Islet precursor cell (in vitro differentiated cells): Measurements from ENCODE around the gene RALGPS2.

Experiments
- DNase-seq: peaks from one replicate; pipeline ENCODE4 v3.0.0-alpha.2; 2018

Gene RALGPS2

GRCh38 chr1:178869119-178869697 is 144.2 kb downstream of the RALGPS2 start:
- no peak for DNase-seq

- DNase-seq, result no peak
Measured at GRCh38 chr1:178870221-178870620, 145.2 kb downstream of the RALGPS2 start.

DNA sequence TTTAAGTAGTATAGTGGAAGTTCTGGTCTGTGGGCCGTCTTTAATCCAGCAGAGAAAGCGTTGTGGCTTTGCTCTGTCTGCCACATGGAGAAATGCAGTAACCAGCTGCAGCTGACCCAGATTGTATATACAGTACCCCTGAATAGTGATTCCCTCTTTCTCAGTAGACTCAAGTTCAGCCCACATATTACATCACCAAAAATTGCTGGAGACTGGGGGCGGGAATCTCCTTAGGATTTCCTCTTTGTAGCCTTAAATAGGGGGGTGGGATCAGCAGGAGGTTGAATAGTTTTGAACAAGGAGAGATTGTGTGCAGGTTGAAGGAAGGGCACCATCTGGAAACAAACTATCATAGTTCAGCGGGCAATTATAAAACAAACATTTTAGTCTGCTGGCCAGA is 145.9 kb downstream of the RALGPS2 start, which contains the start of gene ANGPTL1:
ANGPTL1 (minus strand) TSS at position 134 of the 400 bp plus-strand sequence. CDS start 5,301 bp downstream, outside the sequence.
- DNase-seq, result peak; percentile 68

DNA sequence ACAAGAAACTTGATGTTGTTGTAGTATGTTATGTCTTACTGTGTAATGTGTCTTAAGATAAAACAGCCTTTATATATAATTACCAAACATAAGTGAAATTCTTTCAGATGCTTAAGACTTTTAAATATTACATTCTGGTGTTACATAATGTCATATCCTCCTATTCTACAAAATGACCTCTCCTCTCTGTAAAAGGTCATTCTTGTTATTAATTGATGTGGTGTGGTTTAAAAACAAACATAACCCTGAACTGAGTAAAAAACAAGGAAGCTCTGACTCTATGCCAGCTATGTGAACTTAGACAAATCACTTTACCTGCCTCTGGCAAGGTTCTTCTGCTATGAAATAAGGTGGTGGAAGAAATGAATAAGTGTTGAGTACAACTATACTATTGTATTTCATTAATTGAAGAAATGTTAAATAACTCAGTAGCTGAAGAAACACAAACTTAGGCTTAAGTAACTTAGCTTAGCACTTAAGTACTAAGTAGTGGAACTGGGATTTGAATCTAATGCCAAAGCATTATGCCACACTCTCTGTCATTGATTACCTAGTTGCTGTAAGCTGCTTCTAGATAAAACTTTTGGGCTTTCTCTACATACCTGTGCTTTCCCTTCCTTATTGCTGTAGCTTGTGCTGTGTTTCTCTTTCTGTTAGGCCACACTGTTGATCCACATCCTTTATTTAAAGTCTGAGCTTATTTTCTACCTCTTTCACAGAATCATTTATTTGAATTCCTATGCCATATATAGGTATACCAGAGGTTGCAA is 146.7 kb downstream of the RALGPS2 start:
- DNase-seq, result no peak

GRCh38 chr1:178874966-178875365 is 149.9 kb downstream of the RALGPS2 start:
- no peak for DNase-seq

DNA sequence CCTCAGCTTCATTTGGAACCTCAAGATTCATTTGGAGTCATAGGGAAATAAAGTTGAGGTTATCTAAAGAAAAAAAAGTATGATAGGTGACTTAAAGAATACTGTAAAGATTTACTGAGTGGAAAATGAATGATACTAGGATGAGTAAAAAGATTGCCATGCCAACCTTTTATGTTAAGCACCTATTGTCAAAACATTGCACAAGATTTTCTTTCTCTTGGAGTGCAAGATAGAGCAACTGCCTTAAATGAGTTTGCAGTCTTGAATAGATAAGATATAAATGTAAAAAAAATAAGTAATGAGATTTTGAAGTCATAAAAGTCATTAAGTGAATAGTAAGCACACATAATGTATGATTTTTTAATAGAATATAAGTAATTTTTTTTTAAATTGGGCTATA is 150.9 kb downstream of the RALGPS2 start:
- no peak for DNase-seq

GRCh38 chr1:178877896-178878295 is 152.9 kb downstream of the RALGPS2 start:
- DNase-seq, result no peak

DNA sequence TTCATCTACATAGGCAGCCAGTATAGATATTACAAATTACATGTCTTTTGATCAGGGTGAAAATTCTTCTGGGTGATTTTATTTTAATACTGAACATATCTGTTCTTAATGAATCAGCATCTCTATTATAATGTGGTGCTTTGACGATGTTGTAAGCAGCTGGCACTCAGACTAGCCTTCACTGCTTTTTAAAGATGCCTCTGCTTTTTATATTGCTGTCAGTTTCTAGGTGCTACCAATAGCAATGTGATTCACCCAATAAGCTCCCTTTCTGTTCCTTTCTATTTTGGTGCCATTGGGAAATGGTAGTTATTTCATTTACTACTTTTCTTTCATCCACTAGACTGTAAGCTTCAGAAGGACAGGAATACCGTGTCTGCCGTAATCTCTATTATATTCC is 156.9 kb downstream of the RALGPS2 start:
- no peak for DNase-seq

- no peak for DNase-seq
Measured at GRCh38 chr1:178885869-178886268, 160.8 kb downstream of the RALGPS2 start.

- DNase-seq, result no peak
Measured at GRCh38 chr1:178886551-178886950, 161.5 kb downstream of the RALGPS2 start.

DNA sequence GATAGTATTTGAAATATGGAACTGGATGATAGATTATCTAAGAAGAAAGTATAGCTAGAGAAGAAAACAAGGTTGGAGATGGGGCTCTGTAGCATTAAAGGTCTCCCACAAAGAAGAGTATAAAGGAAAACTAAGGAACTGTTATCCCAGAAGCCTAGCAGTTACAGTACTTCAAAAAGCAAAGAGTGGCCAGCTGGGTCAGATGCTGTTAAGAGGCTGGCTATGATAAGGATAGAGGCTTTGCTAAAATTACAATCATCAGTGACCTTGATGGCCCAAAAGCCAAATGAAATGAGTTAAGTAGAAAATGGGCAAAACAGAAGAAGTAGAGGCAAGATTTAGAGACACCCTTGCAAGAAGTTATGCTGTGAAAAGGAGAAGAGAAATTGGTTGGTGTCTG is 170.9 kb downstream of the RALGPS2 start:
- DNase-seq, result no peak

GRCh38 chr1:178898401-178898800 is 173.4 kb downstream of the RALGPS2 start:
- DNase-seq, result no peak

GRCh38 chr1:178899402-178899801 is 174.4 kb downstream of the RALGPS2 start:
- no peak for DNase-seq

DNA sequence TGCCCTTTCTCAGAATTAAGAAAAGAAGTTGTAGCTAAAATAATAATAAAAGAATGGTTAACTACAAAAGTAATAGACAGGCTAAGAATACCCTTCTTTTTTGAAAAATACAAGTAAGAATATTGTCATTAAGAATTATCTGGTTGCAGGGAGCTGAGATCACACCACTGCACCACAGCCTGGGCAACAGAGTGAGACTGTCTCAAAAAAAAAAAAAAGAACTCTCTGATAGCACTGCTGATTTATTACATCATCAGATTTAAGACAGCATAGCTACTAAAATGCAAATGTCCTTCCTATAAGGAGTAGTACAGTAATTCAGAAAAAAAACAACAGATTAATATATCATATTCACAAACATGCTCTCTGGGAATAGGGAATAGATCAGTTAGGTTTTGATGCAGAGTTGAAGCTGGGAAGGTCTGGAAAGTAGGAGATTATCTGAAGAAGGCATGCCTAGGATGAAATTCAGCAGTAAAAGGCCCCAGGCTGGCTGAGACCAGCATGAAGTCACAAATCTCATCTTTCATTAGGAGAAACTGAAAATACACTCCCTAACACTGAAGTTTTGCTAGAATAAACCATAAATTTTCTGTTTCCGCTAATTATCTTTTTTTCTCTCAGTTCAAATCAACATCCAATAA is 176.6 kb downstream of the RALGPS2 start:
- DNase-seq, result no peak

DNA sequence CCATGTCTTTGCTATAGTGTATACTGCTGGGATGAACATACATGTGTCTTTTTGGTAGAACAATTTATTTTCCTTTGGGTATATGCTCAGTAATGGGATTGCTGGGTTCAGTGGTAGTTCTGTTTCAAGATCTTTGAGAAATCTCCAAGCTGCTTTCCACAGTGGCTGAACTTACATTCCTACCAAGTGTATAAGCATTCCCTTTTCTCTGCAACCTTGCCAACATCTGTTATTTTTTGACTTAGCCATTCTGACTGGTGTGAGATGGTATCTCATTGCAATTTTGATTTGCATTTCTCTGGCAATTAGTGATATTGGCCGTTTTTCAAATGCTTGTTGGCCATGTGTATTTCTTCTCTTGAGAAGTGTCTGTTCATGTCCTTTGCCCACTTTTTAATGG is 183.3 kb downstream of the RALGPS2 start:
- no peak for DNase-seq

- no peak for DNase-seq
Measured at GRCh38 chr1:178910023-178910422, 185.0 kb downstream of the RALGPS2 start.

DNA sequence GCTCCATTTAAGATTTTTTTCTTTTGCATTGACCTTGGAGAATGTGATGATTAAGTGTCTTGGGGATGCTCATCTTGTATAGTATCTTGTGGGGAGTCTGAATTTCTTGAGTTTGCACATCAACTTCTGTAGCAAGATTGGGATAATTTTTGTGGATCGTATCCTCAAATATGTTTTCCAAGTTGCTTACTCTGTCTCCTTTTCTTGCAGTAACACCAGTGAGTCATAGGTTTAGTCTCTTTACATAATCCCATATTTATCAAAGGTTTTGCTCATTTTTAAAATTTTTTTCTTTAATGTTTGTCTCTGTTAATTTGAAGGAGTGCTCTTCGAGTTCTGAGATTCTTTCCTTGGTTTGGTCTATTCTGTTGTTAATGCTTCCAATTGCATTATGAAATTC is 187.6 kb downstream of the RALGPS2 start:
- DNase-seq, result no peak

- DNase-seq, result no peak
Measured at GRCh38 chr1:178916448-178917174, 191.6 kb downstream of the RALGPS2 start.

GRCh38 chr1:178918308-178918707 is 193.3 kb downstream of the RALGPS2 start:
- DNase-seq, result no peak

DNA sequence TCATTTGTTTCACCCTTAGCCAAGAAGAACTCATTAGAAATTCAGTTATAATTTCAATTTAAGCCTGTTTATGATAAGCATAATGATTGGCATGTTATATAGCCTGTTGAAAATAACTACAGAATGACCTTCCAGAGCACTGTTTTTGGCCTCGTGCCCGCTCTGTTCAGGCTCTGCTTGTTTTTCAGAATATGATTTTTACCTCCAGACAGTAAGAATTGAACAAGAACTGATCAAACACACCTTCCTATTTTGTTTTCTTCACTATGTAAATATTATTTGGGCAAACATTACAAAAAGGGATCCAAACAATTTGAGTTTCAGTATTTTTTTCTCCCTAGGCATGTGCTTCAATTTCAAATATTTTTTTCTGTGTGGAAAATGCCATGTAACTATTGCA is 193.9 kb downstream of the RALGPS2 start:
- DNase-seq, result no peak

- no peak for DNase-seq
Measured at GRCh38 chr1:178919581-178919980, 194.5 kb downstream of the RALGPS2 start.

DNA sequence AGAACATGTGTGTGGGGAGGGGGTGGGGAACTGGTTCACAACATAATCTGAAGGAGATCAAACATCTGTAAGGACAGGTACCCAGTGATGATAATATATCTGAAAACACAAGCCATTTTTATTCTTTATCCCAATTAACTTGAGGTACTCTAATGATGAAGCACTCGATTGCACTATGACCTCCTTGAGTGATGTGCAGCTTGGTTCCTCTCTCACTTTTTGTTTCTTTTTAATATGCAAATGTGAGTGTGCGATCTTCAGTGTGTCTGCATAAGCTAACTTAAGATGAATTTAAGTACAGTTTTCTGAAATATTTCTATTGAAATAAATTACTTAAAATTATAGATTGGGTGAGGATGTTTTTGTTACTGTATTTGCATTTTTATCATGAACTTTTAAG is 196.5 kb downstream of the RALGPS2 start:
- no peak for DNase-seq

DNA sequence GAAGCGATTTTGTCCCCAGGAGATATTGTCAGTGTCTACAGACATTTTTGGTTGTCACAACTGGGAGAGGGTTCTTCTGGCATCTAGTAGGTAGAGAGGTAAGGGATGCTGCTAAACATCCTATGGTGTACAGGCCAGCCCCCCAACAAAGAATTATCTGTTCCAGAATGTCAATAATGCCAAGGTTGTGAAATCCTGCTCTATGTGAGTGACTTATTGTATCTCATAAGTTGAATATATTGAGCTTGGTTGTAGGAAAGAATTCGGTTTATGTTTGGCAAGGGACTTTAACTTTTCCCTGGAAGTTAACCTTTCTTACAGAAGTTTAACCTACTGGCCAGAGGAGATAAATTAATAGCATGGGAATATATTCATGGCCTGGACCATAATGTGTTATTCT is 198.5 kb downstream of the RALGPS2 start:
- DNase-seq, result no peak

DNA sequence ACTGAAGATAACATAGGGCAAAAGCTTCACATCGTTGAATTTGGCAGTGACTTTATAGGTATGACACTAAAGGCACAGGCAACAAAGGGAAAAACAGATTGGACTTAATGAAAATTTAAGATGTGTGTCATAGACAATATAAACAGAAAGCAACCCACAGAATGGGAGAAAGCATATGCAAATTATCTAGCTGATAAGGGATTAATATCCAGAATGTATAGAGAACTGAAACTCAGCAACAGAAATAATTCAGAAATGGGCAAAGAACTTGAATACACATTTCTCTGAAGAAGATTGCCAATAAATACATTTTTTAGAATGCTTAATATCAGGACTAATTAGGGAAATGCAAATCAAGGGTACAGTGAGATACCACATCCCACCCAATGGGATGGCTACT is 201.0 kb downstream of the RALGPS2 start:
- DNase-seq, result no peak
